GM19438 (cell line): ENCODE measurements around the gene BMP7.

Source experiments
- ATAC-seq: cut with Tn5 transposase; IDR thresholded peaks from one replicate; pipeline ENCODE4 v1.9.1; 2021; ENCODE audit warnings: low read depth; ENCODE audit not compliant: unreplicated experiment

Gene BMP7

GRCh38 chr20:57266291-57267157 is at the start of gene BMP7:
Gene BMP7, minus strand, starts transcription at chr20:57266641. Its CDS starts 519 bp downstream, at chr20:57266122.
- ATAC-seq: no peak

GRCh38 chr20:57315976-57316480 is 49.6 kb upstream of the BMP7 start:
- no peak for ATAC-seq

GRCh38 chr20:57315083-57315975 is 48.9 kb upstream of the BMP7 start:
- no peak for ATAC-seq

GRCh38 chr20:57313951-57314350 is 47.5 kb upstream of the BMP7 start:
- no peak for ATAC-seq

GRCh38 chr20:57313230-57313629 is 46.8 kb upstream of the BMP7 start:
- ATAC-seq: no peak

GRCh38 chr20:57312138-57312537 is 45.7 kb upstream of the BMP7 start:
- ATAC-seq: no peak

GRCh38 chr20:57310821-57311514 is 44.5 kb upstream of the BMP7 start:
- no peak for ATAC-seq

- ATAC-seq: no peak
Observed at GRCh38 chr20:57309544-57310115, 43.2 kb upstream of the BMP7 start.

GRCh38 chr20:57308451-57309271 is 42.2 kb upstream of the BMP7 start:
- ATAC-seq: no peak

GRCh38 chr20:57306747-57307146 is 40.3 kb upstream of the BMP7 start:
- ATAC-seq: no peak

GRCh38 chr20:57301026-57301425 is 34.6 kb upstream of the BMP7 start:
- no peak for ATAC-seq

- no peak for ATAC-seq
Observed at GRCh38 chr20:57298457-57298856, 32.0 kb upstream of the BMP7 start.

- no peak for ATAC-seq
Observed at GRCh38 chr20:57294550-57294949, 28.1 kb upstream of the BMP7 start.

GRCh38 chr20:57293995-57294394 is 27.6 kb upstream of the BMP7 start:
- no peak for ATAC-seq

- no peak for ATAC-seq
Observed at GRCh38 chr20:57292611-57293010, 26.2 kb upstream of the BMP7 start.

- ATAC-seq: no peak
Observed at GRCh38 chr20:57291694-57292093, 25.3 kb upstream of the BMP7 start.

GRCh38 chr20:57291003-57291402 is 24.6 kb upstream of the BMP7 start:
- ATAC-seq: no peak

GRCh38 chr20:57290178-57290484 is 23.7 kb upstream of the BMP7 start:
- ATAC-seq: no peak

GRCh38 chr20:57289391-57290177 is 23.1 kb upstream of the BMP7 start:
- no peak for ATAC-seq
